NCI-H460 (cell line): ENCODE results near the gene KCNK3. TPM values are rescaled to one million over a fixed set of nuclear protein-coding genes. Genes with fewer than 3 reads are reported as not detected.
A peak's percentile ranks its signal among the peaks of the same experiment; 100 is the strongest.

ENCODE experiments used
- DNase-seq: peaks from one replicate; pipeline ENCODE4 v3.0.0-alpha.2; 2016; ENCODE audit warnings: low read depth; ENCODE audit errors: extremely low read depth
- total RNA-seq: library from RNA; depleted of rRNA; stranded (reverse); fragments of >200 nt; shearing (Covaris generic); gene quantifications from 2 replicates; pipeline ENCODE4 v1.2.3, GENCODE V29; 2014

The KCNK3 gene
- total RNA-seq, 1 experiment from 2014 or later, result 0.87 TPM

GRCh38 chr2:26710145-26710544, 17.6 kb downstream of the KCNK3 start:
- no peak for DNase-seq

DNA sequence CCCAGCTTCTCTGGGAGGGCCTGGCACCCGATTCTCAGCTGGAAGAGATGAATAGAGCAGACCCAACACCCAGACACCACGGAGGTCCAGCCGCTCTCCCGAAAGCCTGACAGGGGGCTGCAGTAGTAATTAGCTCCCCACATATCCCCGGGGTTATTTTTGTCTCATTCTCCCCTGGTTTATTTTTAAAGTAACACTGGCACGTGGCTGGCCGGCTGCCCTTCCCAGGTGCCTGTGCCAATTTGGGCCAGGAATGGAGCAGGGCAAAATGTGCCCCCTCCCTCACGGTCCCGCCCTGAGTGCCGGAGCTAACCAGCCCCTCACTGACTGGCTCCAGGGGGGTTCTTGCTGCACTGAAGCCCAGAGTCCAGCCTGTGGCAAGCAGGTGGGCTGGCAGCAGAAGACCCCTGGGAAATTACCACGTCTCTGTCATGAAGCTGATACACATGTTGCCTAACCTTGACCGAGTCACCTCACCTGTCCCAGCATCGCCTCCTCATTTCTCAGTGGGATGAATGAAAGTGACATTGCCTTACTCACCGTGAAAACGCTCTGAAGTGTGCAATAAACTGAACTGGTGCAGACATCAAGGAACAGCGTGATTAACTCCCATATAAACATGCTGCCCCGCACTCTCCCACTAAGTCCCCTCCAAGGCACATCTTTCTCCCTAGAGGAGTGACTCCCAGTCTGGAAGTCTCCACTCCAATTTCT, 18.4 kb downstream of the KCNK3 start:
- no peak for DNase-seq

DNA sequence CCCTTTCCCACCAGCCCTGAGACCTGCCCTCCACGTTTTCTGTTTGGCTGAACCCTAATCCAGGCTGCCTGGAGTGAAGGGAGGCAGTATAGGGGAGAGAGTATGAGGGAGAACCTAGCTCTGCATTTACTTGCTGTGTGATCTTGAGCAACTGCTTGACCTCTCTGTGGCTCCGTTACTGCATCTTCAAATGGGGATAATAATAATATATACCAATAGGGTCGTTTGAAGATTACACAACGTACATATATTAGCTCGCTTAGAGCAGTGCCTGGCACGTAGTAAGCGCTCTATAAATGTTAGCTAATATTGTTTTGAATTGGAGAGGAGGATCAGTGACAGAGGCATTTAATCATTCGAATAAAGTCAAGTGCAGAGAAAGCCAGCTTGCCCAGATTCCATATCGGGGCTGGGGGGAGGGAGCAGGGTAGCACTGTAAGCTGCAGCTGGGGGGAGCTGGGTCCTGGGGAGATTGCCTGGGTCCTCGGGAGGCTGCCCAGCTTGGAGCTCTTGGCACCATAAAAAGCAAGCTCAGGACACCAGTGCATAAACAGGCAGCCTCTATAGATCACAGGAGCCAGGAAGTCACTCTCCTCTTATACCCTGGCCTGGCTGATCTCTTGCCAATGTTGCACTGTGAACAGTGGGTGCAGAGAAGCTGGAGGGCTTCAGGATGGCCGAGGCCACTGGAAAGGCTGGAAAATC, 19.1 kb downstream of the KCNK3 start:
- DNase-seq, result no peak

DNA sequence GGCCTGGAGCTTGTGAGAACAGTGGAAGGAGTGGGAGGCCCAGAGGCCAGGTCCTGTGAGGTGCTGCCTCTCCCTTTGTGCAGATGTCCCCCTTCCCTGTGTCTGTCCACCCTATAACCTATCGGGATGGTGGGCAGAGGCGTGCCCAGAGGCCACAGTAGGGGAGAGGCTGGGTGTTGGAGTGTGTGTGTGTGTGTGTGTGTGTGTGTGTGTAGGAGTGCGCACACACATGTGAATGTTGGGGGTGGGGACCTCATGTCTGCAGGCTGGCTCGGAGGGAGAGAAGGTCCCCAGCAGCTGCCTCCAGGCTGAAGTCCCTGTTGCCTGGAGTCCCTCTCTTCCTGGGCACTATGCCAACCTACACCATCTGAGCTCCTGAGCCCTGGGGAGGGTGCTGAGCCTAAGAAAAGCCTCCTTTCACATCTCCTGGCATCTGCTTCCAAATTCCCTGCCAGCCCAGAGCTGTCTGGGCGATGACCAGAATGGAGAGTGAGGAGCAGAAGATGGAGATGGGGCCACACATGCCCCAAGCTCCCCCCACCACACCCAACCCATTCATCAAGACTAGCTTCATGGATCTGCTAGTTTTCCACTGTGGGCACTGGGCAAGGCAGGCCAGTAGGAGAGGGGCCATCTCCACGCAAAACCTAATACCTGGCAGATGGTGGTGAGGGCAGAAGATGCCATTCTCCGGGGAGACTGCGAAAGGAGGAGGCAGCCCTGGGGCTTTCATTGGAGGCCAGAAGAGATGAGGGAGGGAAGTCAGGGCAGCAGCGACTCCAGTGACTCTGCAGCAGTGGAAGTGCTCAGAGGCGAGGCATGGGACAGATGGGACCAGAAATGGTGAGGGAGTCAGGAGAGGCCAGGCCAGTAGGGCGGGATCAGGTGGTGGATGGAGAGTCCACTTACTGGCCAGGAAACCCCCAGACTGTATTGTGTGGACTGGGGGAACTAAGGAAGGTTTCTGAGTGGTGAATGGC, 20.3 kb downstream of the KCNK3 start:
- no peak for DNase-seq

DNA sequence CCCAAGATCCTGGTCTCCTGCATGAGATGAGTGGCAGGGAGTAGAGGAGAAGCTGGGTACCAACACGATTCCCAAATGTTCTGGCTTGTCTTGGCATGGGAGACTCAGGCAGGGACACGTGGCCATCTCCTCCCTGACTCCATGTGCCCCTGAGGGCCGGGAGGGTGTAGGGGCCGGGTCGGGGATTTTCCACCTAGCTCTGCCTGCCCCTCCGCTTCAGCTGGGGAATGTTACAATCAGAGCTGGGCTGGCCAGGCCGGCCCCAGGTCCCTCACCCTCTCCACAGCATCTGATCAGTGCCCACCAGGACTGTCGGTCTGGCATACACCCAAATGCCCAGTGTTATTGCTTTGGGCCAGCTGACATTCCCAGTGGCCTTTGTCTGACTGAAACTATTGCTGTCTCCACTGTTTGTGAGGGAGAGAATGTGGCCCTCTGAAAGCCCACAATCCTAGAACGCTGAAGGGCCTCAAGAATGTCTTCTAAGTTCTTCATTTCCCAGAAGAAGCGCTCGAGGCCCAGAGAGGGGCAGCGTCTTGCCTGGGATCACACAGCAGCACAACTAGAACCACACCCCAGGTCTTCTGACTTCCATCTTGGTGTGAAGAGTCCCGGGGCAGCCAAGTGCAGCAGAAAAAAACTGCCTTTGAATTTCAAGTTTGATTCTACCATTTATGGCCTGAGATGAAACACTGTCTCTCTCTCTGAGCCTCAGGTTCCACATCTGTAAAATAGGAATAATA, 23.2 kb downstream of the KCNK3 start:
- DNase-seq, result no peak

DNA sequence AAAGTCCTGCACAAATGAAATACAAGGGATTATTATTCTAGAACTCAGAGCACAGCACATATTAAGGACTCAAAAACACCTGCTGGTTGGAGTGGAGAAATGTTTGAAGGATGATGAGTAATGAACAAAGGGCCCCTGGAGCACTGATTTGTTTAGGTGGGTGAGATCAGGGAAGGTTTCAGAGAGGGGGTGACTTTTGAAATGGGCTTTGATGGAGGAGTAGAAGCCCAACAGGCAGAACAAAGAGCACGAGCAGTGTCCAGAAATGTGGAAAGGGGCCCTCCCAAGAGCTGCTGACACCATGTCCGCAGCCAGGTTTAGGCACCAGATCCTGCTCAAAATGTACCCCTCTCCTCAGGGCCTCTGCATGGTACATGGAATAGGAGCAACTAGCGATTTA, 23.8 kb downstream of the KCNK3 start:
- no peak for DNase-seq

- DNase-seq, result no peak
Observed at GRCh38 chr2:26716769-26717168, 24.2 kb downstream of the KCNK3 start.

DNA sequence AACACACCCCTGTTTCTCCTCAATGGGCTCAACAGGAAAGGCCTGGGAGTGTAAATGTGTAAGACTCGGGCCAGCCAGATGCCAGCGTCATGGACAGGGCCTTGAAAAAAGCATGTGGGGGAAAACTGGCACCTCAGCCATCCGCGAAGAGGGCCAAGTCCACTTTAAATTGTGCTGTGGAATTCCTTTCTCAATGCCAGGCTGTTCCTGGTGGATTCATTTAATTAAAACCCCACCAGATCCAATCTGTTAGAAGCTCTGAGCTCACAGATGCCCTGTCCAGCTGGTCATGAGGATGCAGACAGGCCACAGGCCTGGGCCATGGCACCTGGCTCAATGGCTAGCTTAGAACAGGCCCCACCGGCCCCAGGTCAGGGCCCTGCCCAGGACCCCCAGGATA, 24.8 kb downstream of the KCNK3 start:
- no peak for DNase-seq

DNA sequence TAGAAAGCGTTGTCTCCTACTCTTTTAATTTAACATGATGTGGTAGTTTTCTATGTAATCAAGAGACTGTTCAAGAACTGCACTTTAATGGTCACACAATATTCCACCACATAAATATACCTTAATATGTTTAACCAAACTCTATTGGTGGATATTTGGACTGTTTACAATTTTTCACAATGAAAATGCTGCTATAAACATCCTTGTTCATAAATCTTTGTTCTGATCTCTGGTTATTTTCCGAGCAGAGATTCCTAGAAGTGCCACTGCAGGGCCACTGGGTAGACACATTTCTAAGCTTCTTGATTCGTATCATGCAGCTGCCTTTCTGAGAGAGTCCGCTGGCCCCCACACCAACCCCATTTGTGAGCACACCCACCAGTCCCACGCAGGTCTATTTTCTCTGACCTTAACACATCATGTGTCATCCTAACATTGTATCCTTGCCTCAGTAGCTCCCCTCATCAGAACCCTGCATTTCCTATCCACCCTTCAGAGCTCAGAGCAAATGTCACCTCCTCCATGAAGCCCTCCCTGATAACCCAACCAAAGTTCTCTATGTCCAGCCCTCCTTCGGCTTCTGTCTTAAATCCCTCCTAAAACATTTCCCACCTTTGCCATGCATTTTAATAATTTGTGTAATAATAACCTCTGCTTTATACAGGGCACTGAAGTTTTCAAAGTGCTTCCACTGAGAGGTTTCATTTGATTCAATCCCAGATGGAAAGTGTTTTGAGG, 26.6 kb downstream of the KCNK3 start:
- no peak for DNase-seq

DNA sequence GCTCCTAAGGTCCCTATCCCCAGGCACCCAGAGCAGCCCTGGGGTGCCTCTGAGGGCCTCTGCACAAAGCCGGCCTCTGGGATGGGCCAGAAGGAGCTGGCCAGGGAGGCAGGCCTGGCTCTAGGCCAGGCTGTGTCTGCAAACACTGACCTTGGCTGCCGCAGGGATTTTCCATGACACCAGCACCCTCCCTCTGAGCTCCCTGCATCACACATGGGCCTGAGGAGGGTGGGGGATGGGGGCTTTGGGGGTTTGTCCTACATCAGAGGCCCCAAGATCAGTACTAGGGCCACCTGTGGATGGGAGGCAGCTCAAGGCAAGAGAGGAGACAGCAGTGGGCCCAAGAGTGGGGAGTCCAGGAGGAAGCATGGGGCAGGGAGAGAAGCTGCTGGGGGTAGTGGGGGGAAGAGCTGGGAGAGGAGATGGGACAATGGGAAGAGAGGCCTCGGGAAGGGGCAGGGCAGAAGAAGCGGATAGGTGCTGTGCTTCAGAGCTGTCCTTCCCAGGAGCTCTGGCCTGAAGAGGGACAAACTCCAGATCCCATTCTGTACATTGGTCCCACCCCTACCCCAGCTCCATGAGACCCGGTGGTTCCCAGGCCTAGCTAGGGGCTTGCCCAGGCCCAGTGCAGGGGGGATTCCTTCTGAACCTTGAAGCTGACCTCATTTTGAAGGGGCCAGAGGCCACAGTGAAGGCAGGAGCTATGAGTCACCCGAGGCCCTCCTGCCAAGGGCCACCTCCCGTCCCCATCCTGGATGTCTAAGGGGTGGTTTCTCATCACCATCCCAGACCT, 28.0 kb downstream of the KCNK3 start:
- peak; percentile 72 for DNase-seq

GRCh38 chr2:26721115-26722032, 28.9 kb downstream of the KCNK3 start:
- no peak for DNase-seq

DNA sequence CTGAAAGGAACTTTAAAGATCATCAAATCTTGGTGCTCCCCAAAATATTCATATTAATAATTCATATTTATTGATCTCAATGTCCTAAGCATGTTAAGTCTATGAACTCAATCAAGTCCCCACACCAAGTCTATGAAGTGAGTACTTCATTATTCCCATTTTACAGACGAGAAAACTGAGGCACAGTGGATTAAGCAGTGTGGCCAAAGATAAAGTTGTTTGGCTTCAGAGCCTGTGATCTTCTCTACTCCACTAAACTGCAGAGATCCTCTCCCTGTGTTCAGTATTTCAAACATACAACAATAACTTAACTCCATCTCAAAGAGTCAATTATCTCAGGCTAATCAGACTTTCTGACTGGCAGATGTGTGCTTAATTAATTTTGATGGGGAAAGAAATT, 29.8 kb downstream of the KCNK3 start:
- DNase-seq, result no peak

DNA sequence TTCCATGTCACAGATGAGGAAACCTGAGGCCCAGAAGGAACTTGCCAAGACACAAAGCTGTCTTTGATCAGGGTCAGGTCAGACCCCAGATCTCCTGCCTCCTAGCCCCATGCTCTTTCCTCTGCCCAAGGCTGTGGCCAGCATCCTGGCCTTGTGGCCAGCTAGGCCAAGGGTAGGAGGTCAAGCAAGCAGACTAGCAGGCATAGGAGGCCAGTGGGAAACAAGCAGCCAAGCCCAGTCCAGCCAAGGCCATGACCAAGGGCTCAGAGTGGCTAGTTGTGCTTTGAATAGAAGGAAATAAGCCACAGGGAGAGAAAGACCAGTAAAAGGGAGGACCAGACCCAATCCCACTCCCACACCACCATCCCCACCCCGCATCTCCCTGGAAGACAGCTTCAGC, 30.4 kb downstream of the KCNK3 start:
- no peak for DNase-seq

GRCh38 chr2:26723475-26723874, 31.0 kb downstream of the KCNK3 start:
- no peak for DNase-seq

DNA sequence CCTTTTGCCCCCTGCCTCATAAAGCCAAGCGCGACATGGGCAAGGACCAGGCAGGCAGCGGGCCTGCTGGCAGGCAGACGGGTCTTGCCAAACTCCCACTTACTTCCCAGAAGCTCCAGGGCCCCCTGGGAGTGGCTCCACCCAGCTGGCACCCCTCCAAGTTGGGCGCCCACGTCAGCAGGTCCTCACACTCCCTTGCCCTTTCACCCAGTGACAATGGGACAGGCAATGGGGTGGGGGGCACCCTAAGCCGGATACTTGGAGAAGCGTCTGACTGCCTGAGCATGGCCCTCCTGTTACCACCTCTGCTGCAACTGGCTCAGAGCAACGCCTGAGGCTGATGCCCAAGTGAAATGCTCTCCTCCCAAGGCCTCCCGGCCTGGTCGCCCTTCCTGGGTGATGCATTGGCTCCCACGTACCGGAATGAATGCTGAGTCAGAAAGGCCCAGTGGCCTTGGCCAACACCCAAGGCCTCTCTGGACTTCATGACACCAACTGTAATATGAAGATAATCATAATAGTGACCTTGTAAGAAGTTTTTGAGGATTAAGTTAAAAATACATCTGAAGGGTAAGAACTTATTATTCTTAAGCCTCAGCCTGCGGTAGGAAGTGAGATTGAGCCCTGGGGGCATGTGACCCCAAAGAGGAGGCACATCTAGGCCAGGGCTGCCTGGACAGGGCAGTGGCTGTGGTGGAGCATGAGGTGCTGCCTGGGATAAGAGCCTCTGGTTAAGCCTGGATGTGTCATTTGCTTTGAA, 31.6 kb downstream of the KCNK3 start:
- DNase-seq, result peak; percentile 94

DNA sequence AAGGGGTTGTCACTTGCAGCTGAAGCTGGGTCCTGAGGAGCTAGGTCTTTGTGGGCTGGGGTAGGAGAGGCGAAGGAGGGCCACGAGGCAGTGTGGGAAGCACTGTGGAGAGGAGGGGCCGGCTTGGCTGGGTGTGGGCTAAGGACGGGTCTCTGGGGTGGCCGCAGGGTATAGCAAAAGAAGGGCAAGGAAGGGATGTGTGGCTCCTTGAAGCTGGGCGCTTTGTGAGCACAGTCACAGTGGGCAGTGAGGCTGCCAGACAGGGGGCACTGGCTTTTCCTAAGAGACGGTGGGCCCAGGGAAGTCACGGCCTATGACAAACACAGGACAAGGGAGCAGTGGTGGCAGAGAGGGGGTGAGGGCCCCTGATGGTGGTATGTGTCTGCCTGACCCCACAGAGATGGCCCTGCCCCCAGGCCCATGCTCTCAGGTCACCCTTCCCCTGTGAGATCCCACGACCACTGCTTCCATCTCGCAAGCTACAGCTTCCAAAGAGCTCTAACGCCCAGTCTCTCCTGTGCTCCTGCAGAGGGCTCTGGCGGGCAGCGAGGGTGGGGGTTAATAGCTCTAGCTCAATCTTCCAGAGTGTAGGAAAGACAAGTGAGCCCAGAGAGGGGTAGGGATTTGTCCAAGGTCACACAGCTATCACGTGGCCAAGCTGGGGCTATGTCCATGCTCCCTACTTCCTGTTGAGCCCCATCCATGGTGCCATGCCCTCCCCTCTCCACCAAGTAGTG, 32.4 kb downstream of the KCNK3 start:
- DNase-seq, result no peak

GRCh38 chr2:26725521-26725820, 32.9 kb downstream of the KCNK3 start:
- DNase-seq, result no peak
